Peyer's patch (tissue), 4 donors: ENCODE measurements around the gene SLC25A2. TPM values are rescaled to one million over a fixed set of nuclear protein-coding genes. Genes with fewer than 3 reads are reported as not detected.
"Not testable (repeated sequence)": the region's sequence is repeated elsewhere in the genome, so short reads cannot be mapped to it uniquely, and the experiment has no call there.

Source experiments
- DNase-seq, 3 donors: peaks; one replicate each; pipeline ENCODE4 v3.0.0-alpha.2; 2017 to 2019
- H3K27ac ChIP-seq, 4 donors: fragments of 200-600 bp; sonication (generic); one replicate each; pipeline ENCODE4 v1.5.1; 2016 to 2019
- H3K27me3 ChIP-seq, 2 donors: fragments of 200-600 bp; sonication (generic); one replicate each; pipeline ENCODE4 v1.5.1; 2019
- H3K36me3 ChIP-seq, 3 donors: fragments of 200-600 bp; sonication (generic); one replicate each; pipeline ENCODE4 v1.5.1; 2016 to 2019
- H3K4me1 ChIP-seq, 4 donors: fragments of 200-600 bp; sonication (generic); one replicate each; pipeline ENCODE4 v1.5.1; 2016 to 2019
- H3K4me3 ChIP-seq, 4 donors: fragments of 200-600 bp; sonication (generic); 1 replicate in 3 of 4; 2 replicates in 1 of 4; pipeline ENCODE4 v1.5.1; 2016 to 2019; ENCODE audit warnings: mild to moderate bottlenecking in 1 of 4
- H3K9me3 ChIP-seq, 4 donors: fragments of 200-600 bp; sonication (generic); one replicate each; pipeline ENCODE4 v1.5.1; 2016 to 2019; ENCODE audit warnings: mild to moderate bottlenecking in 1 of 4
- POLR2A ChIP-seq, 2 donors: fragments of 450-650 bp; IDR thresholded peaks; one replicate each; pipeline ENCODE4 v1.5.1; 2017; ENCODE audit warnings: antibody characterized with exemption in 2 of 2, mild to moderate bottlenecking in 2 of 2, moderate library complexity in 2 of 2
- total RNA-seq, 4 donors: library from RNA; depleted of rRNA; stranded (reverse); fragments of >200 nt; gene quantifications; one replicate each; pipeline ENCODE4 v1.1.0, GENCODE V29; 2016
- TF ChIP-seq, protein P1 (sequence below), 6 experiments: fragments of 450-650 bp in 4 of 6; fragments of 200-600 bp in 2 of 6; sonication (generic) in 1 of 6; IDR thresholded peaks; one replicate each; pipeline ENCODE4 v1.5.1; 2017 to 2019; ENCODE audit warnings: antibody characterized with exemption in 6 of 6, mild to moderate bottlenecking in 3 of 6, moderate library complexity in 1 of 6

The SLC25A2 gene
- 1 to 10 TPM; 1.1 to 4.1 (median 2.9) TPM for total RNA-seq

GRCh38 chr5:141303756-141304155 is at the start of gene SLC25A2:
SLC25A2 (minus strand) TSS chr5:141304049; CDS start chr5:141303865, 184 bp downstream.
- no peak within 1 kb of the TSS for H3K27ac ChIP-seq
- H3K27me3 ChIP-seq: no peaks in the 10 kb centered on the region
- no peaks in the 10 kb centered on the region for H3K36me3 ChIP-seq
- no peak within 1 kb of the TSS for H3K4me3 ChIP-seq
- peaks cover 0 to 85% (median 8%) of the 10 kb centered on the region in 4 donors for H3K9me3 ChIP-seq
- no peak for DNase-seq
- no peaks in the 10 kb centered on the region for H3K4me1 ChIP-seq
- TF ChIP-seq, protein P1, sequence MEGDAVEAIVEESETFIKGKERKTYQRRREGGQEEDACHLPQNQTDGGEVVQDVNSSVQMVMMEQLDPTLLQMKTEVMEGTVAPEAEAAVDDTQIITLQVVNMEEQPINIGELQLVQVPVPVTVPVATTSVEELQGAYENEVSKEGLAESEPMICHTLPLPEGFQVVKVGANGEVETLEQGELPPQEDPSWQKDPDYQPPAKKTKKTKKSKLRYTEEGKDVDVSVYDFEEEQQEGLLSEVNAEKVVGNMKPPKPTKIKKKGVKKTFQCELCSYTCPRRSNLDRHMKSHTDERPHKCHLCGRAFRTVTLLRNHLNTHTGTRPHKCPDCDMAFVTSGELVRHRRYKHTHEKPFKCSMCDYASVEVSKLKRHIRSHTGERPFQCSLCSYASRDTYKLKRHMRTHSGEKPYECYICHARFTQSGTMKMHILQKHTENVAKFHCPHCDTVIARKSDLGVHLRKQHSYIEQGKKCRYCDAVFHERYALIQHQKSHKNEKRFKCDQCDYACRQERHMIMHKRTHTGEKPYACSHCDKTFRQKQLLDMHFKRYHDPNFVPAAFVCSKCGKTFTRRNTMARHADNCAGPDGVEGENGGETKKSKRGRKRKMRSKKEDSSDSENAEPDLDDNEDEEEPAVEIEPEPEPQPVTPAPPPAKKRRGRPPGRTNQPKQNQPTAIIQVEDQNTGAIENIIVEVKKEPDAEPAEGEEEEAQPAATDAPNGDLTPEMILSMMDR (IDR thresholded peaks at IDR 0.05): no peak
- no peak for TF ChIP-seq POLR2A (IDR thresholded peaks at IDR 0.05)

DNA sequence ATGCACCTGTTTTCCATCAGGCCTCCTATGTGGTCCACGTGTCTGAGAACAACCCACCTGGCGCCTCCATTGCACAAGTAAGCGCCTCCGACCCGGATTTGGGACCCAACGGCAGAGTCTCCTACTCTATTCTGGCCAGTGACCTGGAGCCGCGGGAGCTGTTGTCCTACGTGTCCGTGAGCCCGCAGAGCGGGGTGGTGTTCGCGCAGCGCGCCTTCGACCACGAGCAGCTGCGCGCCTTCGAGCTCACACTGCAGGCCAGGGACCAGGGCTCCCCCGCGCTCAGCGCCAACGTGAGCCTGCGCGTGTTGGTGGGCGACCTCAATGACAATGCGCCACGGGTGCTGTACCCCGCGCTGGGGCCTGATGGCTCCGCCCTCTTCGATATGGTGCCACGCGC is 47.7 kb upstream of the SLC25A2 start:
- Histone ChIP-seq H3K9me3 (peaks cover 0 to 38% (median 5%) of the 10 kb centered on the region in 4 donors), H3K36me3 (no peaks in the 10 kb centered on the region), H3K4me3 (no peak overlapping the region), H3K4me1 (no peaks in the 10 kb centered on the region), H3K27me3 (no peaks in the 10 kb centered on the region), H3K27ac (no peak overlapping the region)
- DNase-seq: no peak
- TF ChIP-seq, protein P1 (IDR thresholded peaks at IDR 0.05): no peak
- no peak for TF ChIP-seq POLR2A (IDR thresholded peaks at IDR 0.05)

GRCh38 chr5:141349917-141350619 is 46.2 kb upstream of the SLC25A2 start, which contains the start of gene PCDHGB1:
PCDHGB1 (plus strand) TSS chr5:141350099; CDS start chr5:141350261, 162 bp downstream.
- Histone ChIP-seq H3K27ac (no peak within 1 kb of the TSS), H3K4me3 (peak within 1 kb of the TSS in 1 of 4 donors; percentile 10), H3K27me3 (no peaks in the 10 kb centered on the region), H3K9me3 (peaks cover 0 to 40% (median 6%) of the 10 kb centered on the region in 4 donors), H3K4me1 (no peaks in the 10 kb centered on the region), H3K36me3 (no peaks in the 10 kb centered on the region)
- no peak for DNase-seq
- TF ChIP-seq, protein P1 (IDR thresholded peaks at IDR 0.05): peak in 3 of 6 experiments; percentile 6 to 13 (median 9)
- TF ChIP-seq POLR2A (IDR thresholded peaks at IDR 0.05): no peak

DNA sequence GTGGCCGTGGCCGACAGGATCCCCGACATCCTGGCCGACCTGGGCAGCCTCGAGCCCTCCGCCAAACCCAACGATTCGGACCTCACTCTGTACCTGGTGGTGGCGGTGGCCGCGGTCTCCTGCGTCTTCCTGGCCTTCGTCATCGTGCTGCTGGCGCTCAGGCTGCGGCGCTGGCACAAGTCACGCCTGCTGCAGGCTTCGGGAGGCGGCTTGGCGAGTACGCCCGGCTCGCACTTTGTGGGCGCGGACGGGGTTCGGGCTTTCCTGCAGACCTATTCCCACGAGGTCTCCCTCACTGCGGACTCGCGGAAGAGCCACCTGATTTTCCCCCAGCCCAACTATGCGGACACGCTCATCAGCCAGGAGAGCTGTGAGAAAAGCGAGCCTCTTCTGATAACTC is 42.2 kb upstream of the SLC25A2 start:
- H3K36me3 ChIP-seq, H3K4me3 ChIP-seq, DNase-seq, H3K27me3 ChIP-seq, H3K4me1 ChIP-seq, H3K27ac ChIP-seq: not testable (repeated sequence)
- peaks cover 0 to 41% (median 8%) of the 10 kb centered on the region in 4 donors for H3K9me3 ChIP-seq

- no peak for DNase-seq
- Histone ChIP-seq H3K27me3 (no peaks in the 10 kb centered on the region), H3K9me3 (peaks cover 0 to 40% (median 8%) of the 10 kb centered on the region in 4 donors), H3K4me3 (no peak overlapping the region), H3K36me3 (no peaks in the 10 kb centered on the region), H3K27ac (no peak overlapping the region), H3K4me1 (no peaks in the 10 kb centered on the region)
- no peak for TF ChIP-seq POLR2A (IDR thresholded peaks at IDR 0.05)
- TF ChIP-seq, protein P1 (IDR thresholded peaks at IDR 0.05): no peak
These were observed 41.5 kb upstream of the SLC25A2 start for GRCh38 chr5:141345327-141345726.

GRCh38 chr5:141343953-141344463 is 40.2 kb upstream of the SLC25A2 start:
- peaks cover 0 to 47% (median 11%) of the 10 kb centered on the region in 4 donors for H3K9me3 ChIP-seq
- H3K27me3 ChIP-seq: no peaks in the 10 kb centered on the region
- H3K36me3 ChIP-seq: no peaks in the 10 kb centered on the region
- TF ChIP-seq POLR2A (IDR thresholded peaks at IDR 0.05): no peak
- TF ChIP-seq, protein P1 (IDR thresholded peaks at IDR 0.05): no peak
- no peak for DNase-seq
- no peak overlapping the region for H3K27ac ChIP-seq
- no peaks in the 10 kb centered on the region for H3K4me1 ChIP-seq
- H3K4me3 ChIP-seq: no peak overlapping the region
